Measurements from ENCODE around the gene CDH13. TPM values are rescaled to one million over a fixed set of nuclear protein-coding genes. Genes with fewer than 3 reads are reported as not detected.
A peak's percentile ranks its signal among the peaks of the same experiment; 100 is the strongest.

The CDH13 gene
- total and polyA plus RNA-seq, 9 of the 15 experiments (the other 6 are each of a cell fraction or from before 2014, with no cell fraction given), result 0.03 TPM; not detected in 8

GRCh38 chr16:83552930-83553329 lies 926.2 kb downstream of the CDH13 start:
- FAIRE-seq, result no peak
- Histone ChIP-seq H3K9ac (ENCODE audit: insufficient read depth in 1 of 2, low read depth in 2 of 2, low read length in 2 of 2) (no peak overlapping the region), H3K4me1 (replicated peaks in 1 of 2; ENCODE audit: control insufficient read depth in 2 of 2, insufficient read depth in 2 of 2, low read length in 2 of 2) (no peaks in the 10 kb centered on the region), H3K27me3 (ENCODE audit: control insufficient read depth in 2 of 2, insufficient read depth in 2 of 2, low read length in 2 of 2) (no peaks in the 10 kb centered on the region), H4K20me1 (replicated peaks; ENCODE audit: control insufficient read depth, insufficient read depth, low read length) (no peaks in the 10 kb centered on the region), H3K9me3 (replicated peaks; ENCODE audit: control insufficient read depth, insufficient read depth, low read depth, low read length) (no peaks in the 10 kb centered on the region), H2AFZ (ENCODE audit: low read depth, low read length) (no peak overlapping the region), H3K36me3 (ENCODE audit: control insufficient read depth, insufficient read depth, low read length) (no peaks in the 10 kb centered on the region), H3K4me2 (ENCODE audit: insufficient read depth, low read length) (no peak overlapping the region), H3K9me1 (ENCODE audit: control insufficient read depth, insufficient read depth, low read length) (no peaks in the 10 kb centered on the region), H3K27ac (ENCODE audit: extremely low read depth, low read depth, low read length) (no peak overlapping the region), H3K4me3 (no peak overlapping the region), H3K79me2 (ENCODE audit: control insufficient read depth, insufficient read depth, low read length) (no peaks in the 10 kb centered on the region)
- intact Hi-C loops (cut with micrococcal nuclease) (no loop called here), in situ Hi-C loops (cut with MboI) (no loop called here)
- ATAC-seq, result no peak
- ChIA-PET POLR2A (no interaction called here), CTCF (ENCODE audit: low intra/inter-chr PET ratio) (no interaction called here)
- DNase-seq (ENCODE audit: extremely low read depth in 1 of 4, low spot score in 3 of 4), result no peak
- WGBS (ENCODE audit: insufficient coverage, low coverage, missing lambda C conversion rate), result under 1% methylated on average over 6 of the region's 10 CpGs
- BruUV-seq (replicated peaks), result no TSS peak
- TF ChIP-seq JUNB (CRISPR knock-in tag; conservative IDR thresholded peaks at IDR 0.05) (no peak), ARID2 (IDR thresholded peaks at IDR 0.05) (no peak), PYGO2 (tag; IDR thresholded peaks at IDR 0.05) (no peak), ZNF175 (CRISPR knock-in tag; IDR thresholded peaks at IDR 0.05; ENCODE audit: low read depth) (no peak), SNRNP70 (optimal IDR thresholded peaks at IDR 0.05; ENCODE audit: low read depth, low read length) (no peak), NR0B1 (IDR thresholded peaks at IDR 0.05; ENCODE audit: partially characterized antibody) (no peak), ZNF316 (IDR thresholded peaks at IDR 0.05) (peak; percentile 63), MAFF (IDR thresholded peaks at IDR 0.05; ENCODE audit: low read length) (peak; percentile 9; the same call in 1 of the 2 replicates), MTA2 (IDR thresholded peaks at IDR 0.05; ENCODE audit: low read depth) (no peak), RBM17 (IDR thresholded peaks at IDR 0.05; ENCODE audit: borderline replicate concordance, low read depth, low read length) (no peak), XRCC3 (IDR thresholded peaks at IDR 0.05) (no peak), SOX6 (IDR thresholded peaks at IDR 0.05) (no peak), BRD9 (IDR thresholded peaks at IDR 0.05; ENCODE audit: low read depth, partially characterized antibody) (no peak), CHCHD3 (CRISPR knock-in tag; IDR thresholded peaks at IDR 0.05) (no peak), MAFG (tag; conservative IDR thresholded peaks at IDR 0.05) (0 out of 2 replicates have a peak, but pooled peaks have one; percentile 15), HNRNPH1 (optimal IDR thresholded peaks at IDR 0.05; ENCODE audit: low read depth, low read length) (no peak), ETS2 (tag; IDR thresholded peaks at IDR 0.05; ENCODE audit: borderline replicate concordance, poor library complexity, severe bottlenecking) (no peak)
- TF ChIP-seq, protein P1, sequence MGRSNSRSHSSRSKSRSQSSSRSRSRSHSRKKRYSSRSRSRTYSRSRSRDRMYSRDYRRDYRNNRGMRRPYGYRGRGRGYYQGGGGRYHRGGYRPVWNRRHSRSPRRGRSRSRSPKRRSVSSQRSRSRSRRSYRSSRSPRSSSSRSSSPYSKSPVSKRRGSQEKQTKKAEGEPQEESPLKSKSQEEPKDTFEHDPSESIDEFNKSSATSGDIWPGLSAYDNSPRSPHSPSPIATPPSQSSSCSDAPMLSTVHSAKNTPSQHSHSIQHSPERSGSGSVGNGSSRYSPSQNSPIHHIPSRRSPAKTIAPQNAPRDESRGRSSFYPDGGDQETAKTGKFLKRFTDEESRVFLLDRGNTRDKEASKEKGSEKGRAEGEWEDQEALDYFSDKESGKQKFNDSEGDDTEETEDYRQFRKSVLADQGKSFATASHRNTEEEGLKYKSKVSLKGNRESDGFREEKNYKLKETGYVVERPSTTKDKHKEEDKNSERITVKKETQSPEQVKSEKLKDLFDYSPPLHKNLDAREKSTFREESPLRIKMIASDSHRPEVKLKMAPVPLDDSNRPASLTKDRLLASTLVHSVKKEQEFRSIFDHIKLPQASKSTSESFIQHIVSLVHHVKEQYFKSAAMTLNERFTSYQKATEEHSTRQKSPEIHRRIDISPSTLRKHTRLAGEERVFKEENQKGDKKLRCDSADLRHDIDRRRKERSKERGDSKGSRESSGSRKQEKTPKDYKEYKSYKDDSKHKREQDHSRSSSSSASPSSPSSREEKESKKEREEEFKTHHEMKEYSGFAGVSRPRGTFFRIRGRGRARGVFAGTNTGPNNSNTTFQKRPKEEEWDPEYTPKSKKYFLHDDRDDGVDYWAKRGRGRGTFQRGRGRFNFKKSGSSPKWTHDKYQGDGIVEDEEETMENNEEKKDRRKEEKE (IDR thresholded peaks at IDR 0.05; ENCODE audit: borderline replicate concordance in 1 of 2, control insufficient read depth in 1 of 2, low read depth in 2 of 2, low read length in 1 of 2), result no peak

All from K562 (cell line).